ENCODE measurements around the gene SNX1. TPM values are rescaled to one million over a fixed set of nuclear protein-coding genes. Genes with fewer than 3 reads are reported as not detected.

The SNX1 gene
- total RNA-seq, 1 experiment from 2014 or later, result 94.5 TPM

DNA sequence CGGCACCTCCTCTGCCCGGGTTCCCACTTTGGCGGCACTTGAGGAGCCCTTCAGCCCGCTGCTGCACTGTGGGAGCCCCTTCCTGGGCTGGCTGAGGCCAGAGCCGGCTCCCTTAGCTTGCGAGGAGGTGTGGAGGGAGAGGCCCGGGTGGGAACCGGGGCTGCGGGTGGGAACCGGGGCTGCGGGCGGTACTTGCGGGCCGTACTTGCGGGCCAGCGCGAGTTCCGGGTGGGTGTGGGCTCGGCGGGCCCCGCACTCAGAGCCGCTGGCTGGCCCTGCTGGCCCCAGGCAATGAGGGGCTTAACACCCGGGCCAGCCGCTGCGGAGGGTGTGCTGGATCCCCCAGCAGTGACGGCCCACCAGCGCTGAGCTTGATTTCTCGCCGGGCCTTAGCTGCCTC is 35.1 kb upstream of the SNX1 start:
- ChIA-PET CTCF (no interaction called here), POLR2A (ENCODE audit: low non-redundant PET) (no interaction called here)
- DNase-seq (ENCODE audit: low spot score), result no peak
- BruUV-seq (replicated peaks), result no TSS peak
- no peak for TF ChIP-seq EZH2 (IDR thresholded peaks at IDR 0.05; ENCODE audit: borderline replicate concordance, low read depth, low read length, poor library complexity, severe bottlenecking)
- TF ChIP-seq, protein P1, sequence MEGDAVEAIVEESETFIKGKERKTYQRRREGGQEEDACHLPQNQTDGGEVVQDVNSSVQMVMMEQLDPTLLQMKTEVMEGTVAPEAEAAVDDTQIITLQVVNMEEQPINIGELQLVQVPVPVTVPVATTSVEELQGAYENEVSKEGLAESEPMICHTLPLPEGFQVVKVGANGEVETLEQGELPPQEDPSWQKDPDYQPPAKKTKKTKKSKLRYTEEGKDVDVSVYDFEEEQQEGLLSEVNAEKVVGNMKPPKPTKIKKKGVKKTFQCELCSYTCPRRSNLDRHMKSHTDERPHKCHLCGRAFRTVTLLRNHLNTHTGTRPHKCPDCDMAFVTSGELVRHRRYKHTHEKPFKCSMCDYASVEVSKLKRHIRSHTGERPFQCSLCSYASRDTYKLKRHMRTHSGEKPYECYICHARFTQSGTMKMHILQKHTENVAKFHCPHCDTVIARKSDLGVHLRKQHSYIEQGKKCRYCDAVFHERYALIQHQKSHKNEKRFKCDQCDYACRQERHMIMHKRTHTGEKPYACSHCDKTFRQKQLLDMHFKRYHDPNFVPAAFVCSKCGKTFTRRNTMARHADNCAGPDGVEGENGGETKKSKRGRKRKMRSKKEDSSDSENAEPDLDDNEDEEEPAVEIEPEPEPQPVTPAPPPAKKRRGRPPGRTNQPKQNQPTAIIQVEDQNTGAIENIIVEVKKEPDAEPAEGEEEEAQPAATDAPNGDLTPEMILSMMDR (conservative IDR thresholded peaks at IDR 0.05; ENCODE audit: low read depth, low read length), result no peak
- intact Hi-C loops (cut with micrococcal nuclease; ENCODE audit: unreplicated experiment), result loop anchor here (10.0 kb wide), 1 partner anchor 166 kb away; no protein-coding TSS in a partner anchor
- H3K9me3 ChIP-seq (ENCODE audit: low read depth, low read length, poor library complexity, severe bottlenecking), result no peaks in the 10 kb centered on the region
- no peak overlapping the region for H3K27ac ChIP-seq (ENCODE audit: low read depth, low read length, poor library complexity, severe bottlenecking)
- no peaks in the 10 kb centered on the region for H3K36me3 ChIP-seq (ENCODE audit: insufficient read depth, low read length, poor library complexity, severe bottlenecking)
- no peak overlapping the region for H3K4me3 ChIP-seq (ENCODE audit: low read depth, low read length, poor library complexity, severe bottlenecking)
- no peaks in the 10 kb centered on the region for H3K27me3 ChIP-seq (replicated peaks; ENCODE audit: insufficient read depth, low read depth, low read length, poor library complexity)
- H3K4me1 ChIP-seq (ENCODE audit: insufficient read depth, low read length, poor library complexity, severe bottlenecking), result peaks cover 3% of the 10 kb centered on the region

DNA sequence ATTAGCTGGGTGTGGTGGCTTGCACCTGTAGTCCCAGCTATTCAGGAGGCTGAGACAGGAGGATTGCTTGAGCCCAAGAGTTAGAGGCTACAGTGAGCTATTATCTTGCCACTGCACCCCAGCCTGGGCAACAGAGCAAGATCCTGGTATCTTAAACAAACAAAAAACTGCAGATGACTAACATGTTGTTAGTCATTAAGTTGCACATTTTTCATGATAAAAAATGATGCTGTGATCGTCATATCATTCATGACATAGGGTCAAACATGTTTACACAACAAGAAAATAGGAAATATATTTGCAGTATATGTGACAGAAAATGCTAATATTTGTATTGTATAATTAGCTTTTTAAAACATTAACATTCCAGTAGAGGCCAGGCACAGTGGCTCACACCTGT is 29.3 kb upstream of the SNX1 start:
- intact Hi-C loops (cut with micrococcal nuclease; ENCODE audit: unreplicated experiment), result loop anchor here (2.0 to 10.0 kb wide), 3 partner anchors 172 to 778 kb away; no protein-coding TSS in a partner anchor

DNA sequence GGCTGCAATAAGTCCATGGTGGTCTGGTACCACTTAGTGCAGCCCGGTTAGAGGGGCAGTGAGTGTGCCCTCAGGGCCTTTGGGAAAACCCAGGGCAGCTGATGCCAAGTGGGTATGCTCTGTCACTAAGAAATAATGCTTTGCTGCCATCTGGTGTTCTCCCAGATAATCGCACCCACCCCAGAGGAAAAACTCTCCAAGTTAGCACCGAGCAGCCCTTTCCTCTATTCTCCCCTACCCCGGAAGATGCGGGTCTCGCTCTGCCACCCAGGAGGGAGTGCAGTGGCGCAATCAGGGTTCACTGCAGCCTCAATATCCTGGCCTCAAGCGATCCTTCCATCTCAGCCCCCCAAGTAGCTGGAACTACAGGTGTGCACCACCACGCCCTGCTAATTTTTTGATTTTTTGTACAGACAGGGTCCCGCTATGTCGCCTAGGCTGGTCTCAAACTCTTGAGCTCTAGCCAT is 28.2 kb upstream of the SNX1 start:
- Histone ChIP-seq H3K9me3 (ENCODE audit: low read depth, low read length, poor library complexity, severe bottlenecking) (no peaks in the 10 kb centered on the region), H3K4me3 (ENCODE audit: low read depth, low read length, poor library complexity, severe bottlenecking) (no peak overlapping the region), H3K27ac (ENCODE audit: low read depth, low read length, poor library complexity, severe bottlenecking) (no peak overlapping the region), H3K4me1 (ENCODE audit: insufficient read depth, low read length, poor library complexity, severe bottlenecking) (no peaks in the 10 kb centered on the region), H3K27me3 (replicated peaks; ENCODE audit: insufficient read depth, low read depth, low read length, poor library complexity) (no peaks in the 10 kb centered on the region), H3K36me3 (ENCODE audit: insufficient read depth, low read length, poor library complexity, severe bottlenecking) (no peaks in the 10 kb centered on the region)
- TF ChIP-seq, protein P1 (conservative IDR thresholded peaks at IDR 0.05; ENCODE audit: low read depth, low read length), result peak; percentile 76
- TF ChIP-seq EZH2 (IDR thresholded peaks at IDR 0.05; ENCODE audit: borderline replicate concordance, low read depth, low read length, poor library complexity, severe bottlenecking), result no peak
- intact Hi-C loops (cut with micrococcal nuclease; ENCODE audit: unreplicated experiment), result loop anchor here (1.0 to 10.0 kb wide), 6 partner anchors 173 to 779 kb away; no protein-coding TSS in a partner anchor
- POLR2A ChIA-PET (ENCODE audit: low non-redundant PET), result no interaction called here
- DNase-seq (ENCODE audit: low spot score), result peak; percentile 86
- no TSS peak for BruUV-seq (replicated peaks)
- CTCF ChIA-PET, result interaction anchor here (0.6 to 1.7 kb wide), 6 partner anchors 21 to 601 kb away, joined by 3 to 30 read pairs (median 6); partner anchors contain the start of genes CIAO2A and DAPK2

More for the DNA sequence above, 29.3 kb upstream of the SNX1 start:
- CTCF ChIA-PET, result interaction anchor here (0.6 to 1.7 kb wide), 4 partner anchors 53 to 456 kb away, joined by 3 to 17 read pairs (median 5); no protein-coding TSS in a partner anchor
- Histone ChIP-seq H3K27me3 (replicated peaks; ENCODE audit: insufficient read depth, low read depth, low read length, poor library complexity) (no peaks in the 10 kb centered on the region), H3K4me3 (ENCODE audit: low read depth, low read length, poor library complexity, severe bottlenecking) (no peak overlapping the region), H3K36me3 (ENCODE audit: insufficient read depth, low read length, poor library complexity, severe bottlenecking) (no peaks in the 10 kb centered on the region), H3K4me1 (ENCODE audit: insufficient read depth, low read length, poor library complexity, severe bottlenecking) (no peaks in the 10 kb centered on the region), H3K27ac (ENCODE audit: low read depth, low read length, poor library complexity, severe bottlenecking) (no peak overlapping the region), H3K9me3 (ENCODE audit: low read depth, low read length, poor library complexity, severe bottlenecking) (no peaks in the 10 kb centered on the region)
- BruUV-seq (replicated peaks), result no TSS peak
- POLR2A ChIA-PET (ENCODE audit: low non-redundant PET), result no interaction called here
- no peak for TF ChIP-seq EZH2 (IDR thresholded peaks at IDR 0.05; ENCODE audit: borderline replicate concordance, low read depth, low read length, poor library complexity, severe bottlenecking)
- TF ChIP-seq, protein P1 (conservative IDR thresholded peaks at IDR 0.05; ENCODE audit: low read depth, low read length), result no peak
- DNase-seq (ENCODE audit: low spot score), result no peak

Measured in A673 (cell line).